ENCODE data around the gene GULP1. TPM values are rescaled to one million over a fixed set of nuclear protein-coding genes. Genes with fewer than 3 reads are reported as not detected.

The GULP1 gene
- total and polyA plus RNA-seq, 2 experiments from 2014 or later: 94.6 to 181 TPM

- TF ChIP-seq REST (IDR thresholded peaks at IDR 0.05; ENCODE audit: unreplicated experiment): no peak
- no peak for TF ChIP-seq ZNF114 (CRISPR knock-in tag; IDR thresholded peaks at IDR 0.05)
Measured at GRCh38 chr2:188345831-188346458, 54.3 kb downstream of the GULP1 start (continued).

DNA sequence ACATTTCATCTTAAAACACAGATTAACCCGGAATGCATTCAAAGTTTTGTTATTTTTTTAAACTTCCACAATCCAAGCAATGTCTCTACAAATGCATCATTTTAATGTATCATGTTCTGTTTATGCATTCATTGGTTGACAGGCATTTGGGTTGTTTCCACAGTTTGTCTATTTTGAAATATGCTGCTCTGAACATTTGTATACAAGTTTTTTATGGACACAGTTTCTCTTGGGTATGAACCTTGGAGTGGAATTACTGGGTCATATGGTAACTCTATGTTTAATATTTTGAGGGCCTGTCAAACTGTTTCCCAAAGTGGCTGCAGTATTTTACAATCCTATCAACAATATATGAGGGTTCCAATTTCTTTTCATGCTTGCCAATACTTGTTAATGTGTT is 57.3 kb downstream of the GULP1 start:
- H3F3A ChIP-seq (replicated peaks; ENCODE audit: low read depth): 0 out of 2 replicates have a peak, but pooled peaks cover 2% of the 10 kb centered on the region
- Mint-ChIP-seq H3K27ac (no peak overlapping the region), H3K9me3 (no peaks in the 10 kb centered on the region), H3K4me3 (no peak overlapping the region), H3K36me3 (ENCODE audit: low read depth) (peaks cover 12% of the 10 kb centered on the region), H3K4me1 (peaks cover 44% of the 10 kb centered on the region), H3K27me3 (ENCODE audit: insufficient read depth, low read depth, poor library complexity) (peaks cover 2% of the 10 kb centered on the region)
- H3K4me2 ChIP-seq: no peak overlapping the region; the same call in 1 of the 2 replicates
- peaks cover 52% of the 10 kb centered on the region for H3K4me1 ChIP-seq (ENCODE audit: insufficient read depth)
- DNase-seq (ENCODE audit: low spot score) (no peak), ATAC-seq (no peak)
- no peak overlapping the region for H3K4me3 ChIP-seq
- no peaks in the 10 kb centered on the region for H3K9me2 ChIP-seq (ENCODE audit: insufficient read depth)
- no peak overlapping the region for H2AFZ ChIP-seq
- H4K20me1 ChIP-seq (replicated peaks; ENCODE audit: insufficient read depth): peaks cover 35% of the 10 kb centered on the region
- H3K79me2 ChIP-seq (replicated peaks; ENCODE audit: insufficient read depth): peaks cover 99% of the 10 kb centered on the region
- H3K27ac ChIP-seq (ENCODE audit: low read depth): no peak overlapping the region
- H3K27me3 ChIP-seq (ENCODE audit: insufficient read depth): no peaks in the 10 kb centered on the region
- no peaks in the 10 kb centered on the region for H3K36me3 ChIP-seq (ENCODE audit: insufficient read depth)
- TF ChIP-seq, protein P1, sequence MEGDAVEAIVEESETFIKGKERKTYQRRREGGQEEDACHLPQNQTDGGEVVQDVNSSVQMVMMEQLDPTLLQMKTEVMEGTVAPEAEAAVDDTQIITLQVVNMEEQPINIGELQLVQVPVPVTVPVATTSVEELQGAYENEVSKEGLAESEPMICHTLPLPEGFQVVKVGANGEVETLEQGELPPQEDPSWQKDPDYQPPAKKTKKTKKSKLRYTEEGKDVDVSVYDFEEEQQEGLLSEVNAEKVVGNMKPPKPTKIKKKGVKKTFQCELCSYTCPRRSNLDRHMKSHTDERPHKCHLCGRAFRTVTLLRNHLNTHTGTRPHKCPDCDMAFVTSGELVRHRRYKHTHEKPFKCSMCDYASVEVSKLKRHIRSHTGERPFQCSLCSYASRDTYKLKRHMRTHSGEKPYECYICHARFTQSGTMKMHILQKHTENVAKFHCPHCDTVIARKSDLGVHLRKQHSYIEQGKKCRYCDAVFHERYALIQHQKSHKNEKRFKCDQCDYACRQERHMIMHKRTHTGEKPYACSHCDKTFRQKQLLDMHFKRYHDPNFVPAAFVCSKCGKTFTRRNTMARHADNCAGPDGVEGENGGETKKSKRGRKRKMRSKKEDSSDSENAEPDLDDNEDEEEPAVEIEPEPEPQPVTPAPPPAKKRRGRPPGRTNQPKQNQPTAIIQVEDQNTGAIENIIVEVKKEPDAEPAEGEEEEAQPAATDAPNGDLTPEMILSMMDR (conservative IDR thresholded peaks at IDR 0.05; ENCODE audit: low read depth in 2 of 2): no peak
- TF ChIP-seq EZH2 (IDR thresholded peaks at IDR 0.05; ENCODE audit: low read depth, unreplicated experiment) (no peak), ZNF114 (CRISPR knock-in tag; IDR thresholded peaks at IDR 0.05) (no peak), EZH2phosphoT487 (IDR thresholded peaks at IDR 0.05; ENCODE audit: unreplicated experiment) (no peak), REST (IDR thresholded peaks at IDR 0.05; ENCODE audit: unreplicated experiment) (no peak)
- TF ChIP-seq, protein P2, sequence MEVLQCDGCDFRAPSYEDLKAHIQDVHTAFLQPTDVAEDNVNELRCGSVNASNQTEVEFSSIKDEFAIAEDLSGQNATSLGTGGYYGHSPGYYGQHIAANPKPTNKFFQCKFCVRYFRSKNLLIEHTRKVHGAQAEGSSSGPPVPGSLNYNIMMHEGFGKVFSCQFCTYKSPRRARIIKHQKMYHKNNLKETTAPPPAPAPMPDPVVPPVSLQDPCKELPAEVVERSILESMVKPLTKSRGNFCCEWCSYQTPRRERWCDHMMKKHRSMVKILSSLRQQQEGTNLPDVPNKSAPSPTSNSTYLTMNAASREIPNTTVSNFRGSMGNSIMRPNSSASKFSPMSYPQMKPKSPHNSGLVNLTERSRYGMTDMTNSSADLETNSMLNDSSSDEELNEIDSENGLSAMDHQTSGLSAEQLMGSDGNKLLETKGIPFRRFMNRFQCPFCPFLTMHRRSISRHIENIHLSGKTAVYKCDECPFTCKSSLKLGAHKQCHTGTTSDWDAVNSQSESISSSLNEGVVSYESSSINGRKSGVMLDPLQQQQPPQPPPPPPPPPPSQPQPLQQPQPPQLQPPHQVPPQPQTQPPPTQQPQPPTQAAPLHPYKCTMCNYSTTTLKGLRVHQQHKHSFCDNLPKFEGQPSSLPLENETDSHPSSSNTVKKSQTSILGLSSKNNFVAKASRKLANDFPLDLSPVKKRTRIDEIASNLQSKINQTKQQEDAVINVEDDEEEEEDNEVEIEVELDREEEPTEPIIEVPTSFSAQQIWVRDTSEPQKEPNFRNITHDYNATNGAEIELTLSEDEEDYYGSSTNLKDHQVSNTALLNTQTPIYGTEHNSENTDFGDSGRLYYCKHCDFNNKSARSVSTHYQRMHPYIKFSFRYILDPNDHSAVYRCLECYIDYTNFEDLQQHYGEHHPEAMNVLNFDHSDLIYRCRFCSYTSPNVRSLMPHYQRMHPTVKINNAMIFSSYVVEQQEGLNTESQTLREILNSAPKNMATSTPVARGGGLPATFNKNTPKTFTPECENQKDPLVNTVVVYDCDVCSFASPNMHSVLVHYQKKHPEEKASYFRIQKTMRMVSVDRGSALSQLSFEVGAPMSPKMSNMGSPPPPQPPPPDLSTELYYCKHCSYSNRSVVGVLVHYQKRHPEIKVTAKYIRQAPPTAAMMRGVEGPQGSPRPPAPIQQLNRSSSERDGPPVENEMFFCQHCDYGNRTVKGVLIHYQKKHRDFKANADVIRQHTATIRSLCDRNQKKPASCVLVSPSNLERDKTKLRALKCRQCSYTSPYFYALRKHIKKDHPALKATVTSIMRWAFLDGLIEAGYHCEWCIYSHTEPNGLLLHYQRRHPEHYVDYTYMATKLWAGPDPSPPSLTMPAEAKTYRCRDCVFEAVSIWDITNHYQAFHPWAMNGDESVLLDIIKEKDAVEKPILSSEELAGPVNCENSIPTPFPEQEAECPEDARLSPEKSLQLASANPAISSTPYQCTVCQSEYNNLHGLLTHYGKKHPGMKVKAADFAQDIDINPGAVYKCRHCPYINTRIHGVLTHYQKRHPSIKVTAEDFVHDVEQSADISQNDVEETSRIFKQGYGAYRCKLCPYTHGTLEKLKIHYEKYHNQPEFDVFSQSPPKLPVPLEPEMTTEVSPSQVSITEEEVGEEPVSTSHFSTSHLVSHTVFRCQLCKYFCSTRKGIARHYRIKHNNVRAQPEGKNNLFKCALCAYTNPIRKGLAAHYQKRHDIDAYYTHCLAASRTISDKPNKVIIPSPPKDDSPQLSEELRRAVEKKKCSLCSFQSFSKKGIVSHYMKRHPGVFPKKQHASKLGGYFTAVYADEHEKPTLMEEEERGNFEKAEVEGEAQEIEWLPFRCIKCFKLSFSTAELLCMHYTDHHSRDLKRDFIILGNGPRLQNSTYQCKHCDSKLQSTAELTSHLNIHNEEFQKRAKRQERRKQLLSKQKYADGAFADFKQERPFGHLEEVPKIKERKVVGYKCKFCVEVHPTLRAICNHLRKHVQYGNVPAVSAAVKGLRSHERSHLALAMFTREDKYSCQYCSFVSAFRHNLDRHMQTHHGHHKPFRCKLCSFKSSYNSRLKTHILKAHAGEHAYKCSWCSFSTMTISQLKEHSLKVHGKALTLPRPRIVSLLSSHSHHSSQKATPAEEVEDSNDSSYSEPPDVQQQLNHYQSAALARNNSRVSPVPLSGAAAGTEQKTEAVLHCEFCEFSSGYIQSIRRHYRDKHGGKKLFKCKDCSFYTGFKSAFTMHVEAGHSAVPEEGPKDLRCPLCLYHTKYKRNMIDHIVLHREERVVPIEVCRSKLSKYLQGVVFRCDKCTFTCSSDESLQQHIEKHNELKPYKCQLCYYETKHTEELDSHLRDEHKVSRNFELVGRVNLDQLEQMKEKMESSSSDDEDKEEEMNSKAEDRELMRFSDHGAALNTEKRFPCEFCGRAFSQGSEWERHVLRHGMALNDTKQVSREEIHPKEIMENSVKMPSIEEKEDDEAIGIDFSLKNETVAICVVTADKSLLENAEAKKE (CRISPR knock-in tag; IDR thresholded peaks at IDR 0.05): no peak
- TF ChIP-seq, protein P3, sequence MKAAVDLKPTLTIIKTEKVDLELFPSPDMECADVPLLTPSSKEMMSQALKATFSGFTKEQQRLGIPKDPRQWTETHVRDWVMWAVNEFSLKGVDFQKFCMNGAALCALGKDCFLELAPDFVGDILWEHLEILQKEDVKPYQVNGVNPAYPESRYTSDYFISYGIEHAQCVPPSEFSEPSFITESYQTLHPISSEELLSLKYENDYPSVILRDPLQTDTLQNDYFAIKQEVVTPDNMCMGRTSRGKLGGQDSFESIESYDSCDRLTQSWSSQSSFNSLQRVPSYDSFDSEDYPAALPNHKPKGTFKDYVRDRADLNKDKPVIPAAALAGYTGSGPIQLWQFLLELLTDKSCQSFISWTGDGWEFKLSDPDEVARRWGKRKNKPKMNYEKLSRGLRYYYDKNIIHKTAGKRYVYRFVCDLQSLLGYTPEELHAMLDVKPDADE (IDR thresholded peaks at IDR 0.05): no peak

Measured in GM23338 (cell line).